ENCODE measurements around the gene AVPR2.
A peak's percentile ranks its signal among the peaks of the same experiment; 100 is the strongest.

AVPR2 gene

GRCh38 chrX:153934762-153935325 is 30.4 kb downstream of the AVPR2 start, which contains the start of gene NAA10:
Gene NAA10 (minus strand): TSS chrX:153935037. CDS start chrX:153934904, 133 bp downstream.
- peak; percentile 63 for DNase-seq

DNA sequence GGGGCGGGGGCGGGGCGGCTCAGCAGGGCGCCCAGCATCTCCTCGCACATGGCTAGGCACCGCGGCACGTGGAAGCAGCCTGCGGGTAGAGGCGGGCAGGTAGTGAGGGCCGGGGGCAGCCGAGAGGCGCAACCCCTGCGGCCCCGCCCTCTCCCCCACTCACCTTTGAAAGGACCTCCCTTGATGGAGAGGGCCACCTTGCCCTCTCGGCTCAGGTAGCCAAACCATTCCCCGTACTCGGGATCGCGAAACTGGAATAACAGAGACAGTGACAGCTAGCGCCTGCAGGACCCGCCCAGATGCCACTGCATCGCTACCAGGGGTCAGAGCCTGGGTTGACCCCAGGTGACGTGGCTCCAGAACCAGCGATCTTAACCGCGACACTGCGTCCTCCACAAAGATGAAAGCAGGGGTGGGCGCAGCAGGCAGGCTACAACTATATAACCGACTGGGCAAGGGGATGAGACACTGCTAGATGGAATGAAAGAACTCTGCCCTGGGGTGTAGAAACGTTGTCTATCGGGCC is 30.9 kb downstream of the AVPR2 start:
- no peak for DNase-seq

- no peak for DNase-seq
These were observed 32.6 kb downstream of the AVPR2 start for GRCh38 chrX:153937056-153937455.

DNA sequence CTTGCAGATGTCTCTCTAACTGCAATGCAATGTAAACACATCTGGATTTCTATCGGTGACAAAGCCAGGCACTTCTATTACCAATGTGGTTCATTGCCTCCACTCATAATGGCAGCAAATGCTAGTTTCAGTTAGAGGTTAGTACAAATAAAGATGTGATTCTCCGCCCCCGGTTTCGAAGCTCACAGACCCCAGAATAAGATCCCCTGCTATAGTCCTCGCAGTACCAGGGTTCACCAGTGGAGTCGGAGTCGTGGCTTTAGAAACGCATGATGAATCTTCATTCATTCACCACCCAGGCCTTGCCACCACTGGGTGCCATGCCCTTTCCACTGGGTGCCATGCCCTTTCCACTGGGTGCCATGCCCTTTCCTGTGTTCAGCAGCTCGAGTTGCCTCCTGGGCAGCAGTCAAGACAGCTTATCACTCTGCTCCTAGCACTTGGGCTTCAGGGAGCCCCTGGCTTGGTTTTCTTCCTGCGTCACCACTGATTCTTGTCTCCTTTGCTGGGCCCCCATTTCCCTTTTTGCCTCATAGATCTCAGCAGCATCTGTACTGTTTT is 33.8 kb downstream of the AVPR2 start:
- DNase-seq: no peak

DNA sequence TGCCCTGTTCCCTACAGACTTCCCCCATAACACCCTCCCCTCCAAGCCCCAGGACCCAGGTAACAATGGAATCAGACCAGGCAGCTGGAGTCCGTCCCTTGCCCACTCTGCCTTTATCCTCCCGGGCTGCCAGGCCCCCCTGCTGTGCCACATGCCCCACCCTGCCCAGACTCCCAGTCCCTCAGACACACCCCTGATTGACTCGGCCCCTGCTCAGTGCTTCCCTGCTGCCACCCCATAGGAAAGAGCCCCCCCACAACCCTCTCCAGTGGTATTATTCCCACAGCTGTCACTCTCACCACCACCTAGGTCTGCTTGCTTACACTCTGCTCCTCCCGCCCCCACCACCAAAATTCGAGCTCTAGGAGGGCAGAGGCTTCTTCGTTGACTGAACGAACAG is 35.1 kb downstream of the AVPR2 start:
- no peak for DNase-seq

DNA sequence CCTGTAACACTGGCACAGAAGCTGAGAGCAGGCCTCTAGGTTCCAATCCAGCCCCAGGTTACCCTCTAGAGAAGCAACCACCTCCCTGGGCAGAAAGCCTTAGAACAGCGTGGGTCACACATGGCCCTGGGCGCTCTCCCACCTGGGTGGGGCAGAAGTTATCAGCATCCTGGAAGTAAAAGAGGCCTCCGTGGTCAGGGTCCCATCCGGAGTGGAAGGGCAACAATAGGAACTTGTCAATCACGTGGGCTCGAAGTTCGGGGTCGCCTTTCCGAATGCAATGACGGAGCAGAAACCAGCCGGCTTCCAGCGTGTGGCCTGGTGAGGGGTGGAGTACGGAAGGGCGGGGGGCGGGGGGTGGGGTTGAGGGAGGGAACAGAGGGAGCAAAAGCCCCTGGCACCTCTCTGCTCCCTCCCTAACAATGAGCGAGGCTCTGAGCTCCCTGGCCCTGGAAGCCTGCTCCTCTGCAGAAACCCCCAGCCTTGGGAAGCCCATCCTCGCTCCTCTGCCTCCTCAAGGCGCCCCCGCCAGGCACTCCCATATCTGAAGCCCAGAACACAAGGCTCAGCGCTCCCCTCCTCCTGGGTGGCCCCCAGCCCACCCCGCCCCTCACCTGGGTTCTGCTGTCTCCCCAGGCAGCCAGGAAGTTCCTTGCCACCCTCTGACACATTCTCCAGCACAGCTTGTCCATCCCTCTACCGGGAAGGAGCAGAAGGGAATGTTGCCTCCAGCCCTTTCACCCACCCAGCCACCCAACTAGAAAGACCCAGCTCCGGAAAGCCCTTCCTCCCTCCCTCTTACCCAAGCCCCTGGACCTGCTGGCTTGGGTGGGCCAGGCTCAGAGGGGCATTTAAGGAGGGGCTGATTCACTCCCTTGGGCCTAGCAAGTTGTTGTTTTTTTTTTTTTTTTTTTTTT is 37.1 kb downstream of the AVPR2 start:
- no peak for DNase-seq

GRCh38 chrX:153944140-153944799 is 39.8 kb downstream of the AVPR2 start, which contains the start of gene RENBP:
Gene RENBP (minus strand): TSS chrX:153944643. CDS start chrX:153944610, 33 bp downstream.
- peak; percentile 47 for DNase-seq

DNA sequence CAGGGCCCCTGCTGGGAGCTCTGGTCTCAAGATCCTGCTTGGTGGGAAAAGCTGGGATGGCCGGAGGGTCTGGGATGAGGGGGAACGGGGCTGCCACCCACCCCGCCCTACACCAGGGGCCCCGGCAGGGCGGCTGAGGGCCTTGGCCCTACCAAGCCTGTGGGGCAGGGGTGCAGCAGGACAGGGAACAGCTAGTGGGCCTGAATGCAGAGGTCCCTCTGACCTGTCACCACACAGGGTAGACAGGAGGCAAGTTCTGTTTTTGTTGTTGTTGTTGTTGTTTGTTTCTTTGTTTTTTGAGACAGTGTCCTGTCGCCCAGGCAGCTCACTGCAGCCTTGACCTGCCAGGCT is 40.3 kb downstream of the AVPR2 start:
- DNase-seq: no peak

DNA sequence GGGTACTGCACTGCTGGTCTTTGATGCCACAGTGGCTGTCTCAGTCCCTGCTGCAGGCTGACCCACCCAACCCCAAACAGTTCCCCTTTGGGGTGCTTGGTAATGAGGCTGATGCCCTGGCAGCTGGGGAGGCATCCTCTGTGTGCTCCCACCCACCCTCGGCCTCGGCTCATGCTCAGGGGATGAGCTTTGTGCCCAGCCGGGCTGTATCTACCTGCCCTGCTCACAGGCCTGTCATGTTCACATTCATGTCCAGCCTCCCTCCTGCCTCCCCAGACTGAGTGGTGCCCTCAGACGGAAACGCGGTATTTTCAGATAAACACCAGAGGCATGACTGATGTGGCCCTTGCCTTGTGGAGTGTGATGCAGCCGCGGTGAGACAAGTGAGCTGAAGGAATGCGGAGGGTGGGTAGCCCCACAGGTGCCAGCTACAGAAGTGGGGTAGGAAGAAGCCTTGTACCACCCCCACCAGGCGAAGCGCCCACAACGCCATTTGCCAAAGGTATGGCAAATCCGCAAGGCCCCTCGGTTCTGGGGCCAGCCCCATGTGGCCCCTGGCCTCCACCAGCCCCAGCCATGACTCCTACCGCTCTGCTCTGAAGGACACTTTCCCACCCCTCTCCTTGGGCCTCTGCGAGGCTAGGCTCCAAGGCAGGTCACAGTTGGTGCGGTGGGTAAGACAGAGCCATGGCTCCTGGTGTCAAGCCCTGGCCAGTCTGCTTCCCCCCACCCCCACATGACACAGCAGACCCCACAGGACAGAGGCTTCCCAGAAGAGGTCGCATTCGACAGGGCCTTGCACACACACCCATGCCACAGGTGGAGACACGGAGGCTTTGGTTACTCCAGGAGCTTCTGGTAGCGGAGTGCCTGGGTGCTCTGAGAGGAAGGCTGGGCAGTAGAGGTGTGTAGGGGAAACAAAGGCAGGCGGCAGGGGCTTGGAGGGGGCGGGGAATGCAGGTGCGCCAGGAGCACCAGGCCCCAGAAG is 41.8 kb downstream of the AVPR2 start:
- no peak for DNase-seq

GRCh38 chrX:153947009-153947769 is 42.7 kb downstream of the AVPR2 start:
- peak; percentile 76 for DNase-seq

DNA sequence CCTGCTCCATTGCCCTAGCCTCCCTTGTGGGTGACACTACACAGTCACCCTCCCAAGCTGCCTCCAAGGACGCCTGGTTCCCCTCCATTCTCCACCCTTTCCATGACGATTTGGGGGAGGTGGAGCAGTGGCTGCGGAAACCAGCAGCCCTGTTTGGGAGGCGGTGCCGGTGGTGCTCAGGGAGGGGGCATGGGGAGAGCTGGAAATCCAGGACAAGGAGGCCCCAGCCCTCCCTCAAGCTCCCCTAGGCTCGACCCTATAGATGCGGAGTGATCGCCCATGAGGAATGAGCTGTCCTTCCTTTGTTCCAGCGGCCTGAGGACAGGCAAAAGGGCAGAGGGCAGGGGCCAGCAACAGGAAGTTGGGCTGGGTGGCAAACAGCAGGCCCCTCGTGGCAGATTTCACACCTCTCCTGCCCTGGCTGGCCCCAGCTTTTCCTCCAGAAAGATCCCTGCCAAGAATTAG is 43.6 kb downstream of the AVPR2 start:
- no peak for DNase-seq

- DNase-seq: no peak
These were observed 44.7 kb downstream of the AVPR2 start for GRCh38 chrX:153948847-153949805.

DNA sequence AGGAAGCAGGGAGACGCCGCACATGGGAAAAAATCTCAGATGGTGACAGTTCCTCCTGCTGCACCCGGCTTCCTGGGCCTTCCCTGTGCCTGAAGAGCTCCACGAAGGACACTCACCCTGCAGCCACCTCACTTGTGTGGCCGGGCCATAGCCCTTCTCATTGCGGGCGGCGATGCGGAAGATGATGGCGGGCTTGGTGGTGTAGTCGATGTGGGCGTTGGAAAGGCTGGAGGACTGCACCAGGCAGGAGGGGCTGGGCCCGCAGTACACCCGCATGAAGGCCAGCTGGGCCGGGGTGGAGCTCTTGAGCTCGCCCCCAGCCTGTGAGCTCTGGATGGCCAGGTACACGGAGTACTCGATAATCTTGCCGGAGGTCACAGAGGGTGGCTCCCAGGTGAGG is 45.7 kb downstream of the AVPR2 start:
- DNase-seq: no peak

- DNase-seq: no peak
These were observed 47.4 kb downstream of the AVPR2 start for GRCh38 chrX:153951683-153952372.

DNA sequence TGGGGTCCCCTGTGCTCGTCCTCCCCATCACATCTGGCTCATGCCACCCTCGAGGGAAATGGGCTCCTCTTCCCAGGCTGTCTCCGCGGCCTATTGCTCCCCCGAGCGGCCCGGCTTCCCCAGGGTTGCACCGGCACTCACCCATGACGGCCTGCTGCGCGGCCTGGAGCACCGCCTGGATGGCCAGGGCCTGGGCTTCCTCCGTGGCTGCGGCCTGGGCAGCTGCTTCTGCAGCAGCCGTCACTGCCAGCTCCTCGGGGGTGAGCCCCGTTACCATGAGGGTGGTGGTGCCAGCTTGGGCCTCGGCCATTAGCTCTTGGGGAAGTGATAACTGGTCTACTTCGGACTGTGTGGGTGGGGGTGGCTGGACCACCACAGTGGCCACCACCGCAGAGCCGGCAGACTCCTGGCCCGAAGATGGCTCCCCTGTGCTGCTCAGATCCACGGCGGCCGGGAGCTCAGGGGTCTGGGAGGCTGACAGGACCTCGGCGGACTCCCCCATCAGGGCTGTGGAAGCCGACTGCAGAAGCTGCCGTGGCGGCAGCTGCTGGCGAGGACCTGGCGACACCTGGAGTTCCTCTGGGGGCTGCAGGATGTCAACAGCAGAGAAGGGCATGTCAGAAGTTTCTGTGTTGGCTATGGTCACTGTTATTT is 48.0 kb downstream of the AVPR2 start:
- DNase-seq: no peak

- DNase-seq: peak; percentile 74
These were observed 48.9 kb downstream of the AVPR2 start for GRCh38 chrX:153953342-153953830.

DNA sequence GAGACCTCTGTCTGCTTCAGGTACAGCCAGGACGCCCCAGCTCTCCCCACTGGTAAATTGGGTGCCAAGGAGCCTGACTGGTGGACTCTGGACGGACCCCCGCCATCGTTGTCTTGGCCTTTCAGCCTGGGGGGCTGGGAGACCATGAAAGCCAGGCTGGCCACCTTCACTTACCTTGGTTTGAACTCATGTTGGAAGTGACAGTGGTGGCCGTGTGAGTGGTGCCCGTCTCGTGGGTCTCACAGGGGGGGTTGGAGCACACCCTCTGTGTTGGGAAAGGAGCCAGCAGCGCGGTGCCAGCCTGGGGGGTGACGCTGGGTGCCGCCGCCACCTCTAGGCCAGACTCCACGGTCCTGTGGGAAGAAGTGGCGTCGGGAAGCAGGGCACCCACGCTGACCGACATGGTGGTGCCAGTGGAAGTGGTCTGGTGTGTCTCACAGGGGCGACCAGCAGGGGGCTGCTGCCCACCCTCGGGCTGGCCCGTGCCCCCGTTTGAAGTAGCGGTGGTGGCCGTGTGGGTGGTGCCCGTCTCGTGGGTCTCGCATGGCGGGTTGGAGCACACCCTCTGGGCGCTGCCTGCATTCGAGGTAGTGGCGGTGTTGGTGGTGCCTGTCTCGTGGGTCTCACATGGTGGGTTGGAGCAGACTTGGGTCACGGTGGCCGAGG is 49.6 kb downstream of the AVPR2 start:
- DNase-seq: no peak
